H54 (cell line): ENCODE results near the gene FFAR1.

Source experiments
- DNase-seq: peaks from one replicate; pipeline ENCODE4 v3.0.0; 2011; ENCODE audit warnings: low spot score, mixed read lengths; ENCODE audit not compliant: insufficient read length
- FAIRE-seq: peaks from 3 replicates; lab custom pipeline; 2011; peaks lifted over from hg19 to GRCh38; lab: Jason Lieb, UNC
- POLR2A ChIP-seq: IDR thresholded peaks from 2 replicates; pipeline ENCODE4 v1.6.1; 2011; ENCODE audit warnings: low read depth, mild to moderate bottlenecking, low read length

Gene FFAR1

GRCh38 chr19:35309481-35310279 lies 38.0 kb upstream of the FFAR1 start:
- TF ChIP-seq POLR2A: no peak
- DNase-seq (no peak), FAIRE-seq (no peak)

- no peak for TF ChIP-seq POLR2A
- FAIRE-seq (no peak), DNase-seq (no peak)
Observed at GRCh38 chr19:35310331-35310730, 37.4 kb upstream of the FFAR1 start.

GRCh38 chr19:35310811-35311465 lies 36.8 kb upstream of the FFAR1 start:
- no peak for FAIRE-seq
- no peak for TF ChIP-seq POLR2A
- DNase-seq: no peak

GRCh38 chr19:35311901-35312665 lies 35.6 kb upstream of the FFAR1 start:
- FAIRE-seq: no peak
- no peak for TF ChIP-seq POLR2A

GRCh38 chr19:35313587-35313986 lies 34.1 kb upstream of the FFAR1 start:
- FAIRE-seq: no peak
- no peak for DNase-seq
- no peak for TF ChIP-seq POLR2A

More at GRCh38 chr19:35311901-35312665, 35.6 kb upstream of the FFAR1 start:
- no peak for DNase-seq

GRCh38 chr19:35314031-35314430 lies 33.7 kb upstream of the FFAR1 start:
- FAIRE-seq: no peak
- TF ChIP-seq POLR2A: no peak
- DNase-seq: no peak

GRCh38 chr19:35314858-35315470 lies 32.7 kb upstream of the FFAR1 start:
- no peak for DNase-seq
- TF ChIP-seq POLR2A: no peak
- no peak for FAIRE-seq

GRCh38 chr19:35315883-35316282 lies 31.8 kb upstream of the FFAR1 start:
- no peak for DNase-seq
- TF ChIP-seq POLR2A: no peak
- FAIRE-seq: no peak

GRCh38 chr19:35316560-35316959 lies 31.1 kb upstream of the FFAR1 start:
- no peak for TF ChIP-seq POLR2A
- DNase-seq (no peak), FAIRE-seq (no peak)

GRCh38 chr19:35317464-35318043 lies 30.1 kb upstream of the FFAR1 start:
- no peak for TF ChIP-seq POLR2A
- no peak for DNase-seq
- FAIRE-seq: no peak

- FAIRE-seq: peak; percentile 93
- TF ChIP-seq POLR2A: no peak
- DNase-seq: peak; percentile 97
Observed at GRCh38 chr19:35318679-35319448, 28.8 kb upstream of the FFAR1 start.

GRCh38 chr19:35320065-35320713 lies 27.5 kb upstream of the FFAR1 start:
- no peak for TF ChIP-seq POLR2A
- no peak for FAIRE-seq
- no peak for DNase-seq
